NCI-H510A treated with DMSO at 0.1 percent for 48 hours (cell line): ENCODE measurements around the gene ADARB1.

Experiments
- DNase-seq: peaks from one replicate; lab custom pipeline; 2025; lab: John Stamatoyannopoulos, UW

ADARB1 gene

GRCh38 chr21:45267390-45267760, 193.0 kb downstream of the ADARB1 start:
- DNase-seq, result no peak

- no peak for DNase-seq
These were observed 195.5 kb downstream of the ADARB1 start for GRCh38 chr21:45269861-45270260.

GRCh38 chr21:45270306-45270821, 196.0 kb downstream of the ADARB1 start:
- DNase-seq, result no peak
